K562 (cell line): ENCODE data around the gene LTB4R2.

ENCODE experiments used
- CHAMP1 ChIP-seq: fragments of 450-650 bp; IDR thresholded peaks from 2 replicates; pipeline ENCODE4 v1.6.1; 2016; ENCODE audit warnings: mild to moderate bottlenecking
- HDAC3 ChIP-seq: fragments of 450-650 bp; IDR thresholded peaks from 2 replicates; pipeline ENCODE4 v1.6.1; 2018; ENCODE audit warnings: borderline replicate concordance, mild to moderate bottlenecking, moderate library complexity; ENCODE audit not compliant: partially characterized antibody
- NFE2L1 ChIP-seq: fragments of 450-650 bp; IDR thresholded peaks from 2 replicates; pipeline ENCODE4 v1.6.1; 2016; ENCODE audit warnings: missing genetic modification characterization, low read depth, mild to moderate bottlenecking, missing compliant biosample characterization, moderate library complexity, borderline replicate concordance
- NONO ChIP-seq, 2 experiments: fragments of 200-400 bp in 1 of 2; fragments of 450-650 bp in 1 of 2; formaldehyde crosslinking in 1 of 2; IDR thresholded peaks; 2 replicates each; pipeline ENCODE4 v1.6.1; 2017; ENCODE audit warnings: low read depth in 2 of 2, mild to moderate bottlenecking in 2 of 2, moderate library complexity in 2 of 2, low read length in 1 of 2
- POLR2AphosphoS5 ChIP-seq: IDR thresholded peaks from 2 replicates; pipeline ENCODE4 v1.6.1; 2011; ENCODE audit warnings: mild to moderate bottlenecking, low read depth, low read length, moderate library complexity; ENCODE audit not compliant: control insufficient read depth, insufficient read depth
- RBM15 ChIP-seq: fragments of 200-400 bp; formaldehyde crosslinking; IDR thresholded peaks from 2 replicates; pipeline ENCODE4 v1.6.1; 2018; ENCODE audit warnings: mild to moderate bottlenecking, low read length, moderate library complexity; ENCODE audit not compliant: insufficient read depth
- SMAD3 ChIP-seq: fragments of 450-650 bp; formaldehyde crosslinking; conservative IDR thresholded peaks from 2 replicates; pipeline ENCODE4 v1.4.0; 2020; ENCODE audit warnings: mild to moderate bottlenecking
- ZNF561 ChIP-seq: fragments of 450-650 bp; formaldehyde crosslinking; conservative IDR thresholded peaks from 2 replicates; pipeline ENCODE4 v1.4.0; 2020; ENCODE audit warnings: mild to moderate bottlenecking, moderate library complexity
- TF ChIP-seq, protein P1 (sequence below): fragments of 250-450 bp; sonication (Bioruptor Pico); IDR thresholded peaks from 2 replicates; pipeline ENCODE4 v1.8.0; 2022; ENCODE audit warnings: inconsistent platforms, mild to moderate bottlenecking, moderate library complexity, borderline replicate concordance
- TF ChIP-seq, protein P2 (sequence below): fragments of 450-650 bp; IDR thresholded peaks from 2 replicates; pipeline ENCODE4 v1.6.1; 2016; ENCODE audit warnings: low read depth

- TF ChIP-seq NONO (IDR thresholded peaks at IDR 0.05; ENCODE audit: low read depth in 2 of 2, low read length in 1 of 2): no peak
- no peak for TF ChIP-seq ZNF561 (CRISPR knock-in tag)
- TF ChIP-seq POLR2AphosphoS5: no peak
- no peak for TF ChIP-seq SMAD3
- TF ChIP-seq RBM15: no peak
- TF ChIP-seq, protein P1, sequence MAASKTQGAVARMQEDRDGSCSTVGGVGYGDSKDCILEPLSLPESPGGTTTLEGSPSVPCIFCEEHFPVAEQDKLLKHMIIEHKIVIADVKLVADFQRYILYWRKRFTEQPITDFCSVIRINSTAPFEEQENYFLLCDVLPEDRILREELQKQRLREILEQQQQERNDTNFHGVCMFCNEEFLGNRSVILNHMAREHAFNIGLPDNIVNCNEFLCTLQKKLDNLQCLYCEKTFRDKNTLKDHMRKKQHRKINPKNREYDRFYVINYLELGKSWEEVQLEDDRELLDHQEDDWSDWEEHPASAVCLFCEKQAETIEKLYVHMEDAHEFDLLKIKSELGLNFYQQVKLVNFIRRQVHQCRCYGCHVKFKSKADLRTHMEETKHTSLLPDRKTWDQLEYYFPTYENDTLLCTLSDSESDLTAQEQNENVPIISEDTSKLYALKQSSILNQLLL (CRISPR knock-in tag): no peak
- TF ChIP-seq NFE2L1 (tag): no peak
- no peak for TF ChIP-seq CHAMP1
- TF ChIP-seq, protein P2, sequence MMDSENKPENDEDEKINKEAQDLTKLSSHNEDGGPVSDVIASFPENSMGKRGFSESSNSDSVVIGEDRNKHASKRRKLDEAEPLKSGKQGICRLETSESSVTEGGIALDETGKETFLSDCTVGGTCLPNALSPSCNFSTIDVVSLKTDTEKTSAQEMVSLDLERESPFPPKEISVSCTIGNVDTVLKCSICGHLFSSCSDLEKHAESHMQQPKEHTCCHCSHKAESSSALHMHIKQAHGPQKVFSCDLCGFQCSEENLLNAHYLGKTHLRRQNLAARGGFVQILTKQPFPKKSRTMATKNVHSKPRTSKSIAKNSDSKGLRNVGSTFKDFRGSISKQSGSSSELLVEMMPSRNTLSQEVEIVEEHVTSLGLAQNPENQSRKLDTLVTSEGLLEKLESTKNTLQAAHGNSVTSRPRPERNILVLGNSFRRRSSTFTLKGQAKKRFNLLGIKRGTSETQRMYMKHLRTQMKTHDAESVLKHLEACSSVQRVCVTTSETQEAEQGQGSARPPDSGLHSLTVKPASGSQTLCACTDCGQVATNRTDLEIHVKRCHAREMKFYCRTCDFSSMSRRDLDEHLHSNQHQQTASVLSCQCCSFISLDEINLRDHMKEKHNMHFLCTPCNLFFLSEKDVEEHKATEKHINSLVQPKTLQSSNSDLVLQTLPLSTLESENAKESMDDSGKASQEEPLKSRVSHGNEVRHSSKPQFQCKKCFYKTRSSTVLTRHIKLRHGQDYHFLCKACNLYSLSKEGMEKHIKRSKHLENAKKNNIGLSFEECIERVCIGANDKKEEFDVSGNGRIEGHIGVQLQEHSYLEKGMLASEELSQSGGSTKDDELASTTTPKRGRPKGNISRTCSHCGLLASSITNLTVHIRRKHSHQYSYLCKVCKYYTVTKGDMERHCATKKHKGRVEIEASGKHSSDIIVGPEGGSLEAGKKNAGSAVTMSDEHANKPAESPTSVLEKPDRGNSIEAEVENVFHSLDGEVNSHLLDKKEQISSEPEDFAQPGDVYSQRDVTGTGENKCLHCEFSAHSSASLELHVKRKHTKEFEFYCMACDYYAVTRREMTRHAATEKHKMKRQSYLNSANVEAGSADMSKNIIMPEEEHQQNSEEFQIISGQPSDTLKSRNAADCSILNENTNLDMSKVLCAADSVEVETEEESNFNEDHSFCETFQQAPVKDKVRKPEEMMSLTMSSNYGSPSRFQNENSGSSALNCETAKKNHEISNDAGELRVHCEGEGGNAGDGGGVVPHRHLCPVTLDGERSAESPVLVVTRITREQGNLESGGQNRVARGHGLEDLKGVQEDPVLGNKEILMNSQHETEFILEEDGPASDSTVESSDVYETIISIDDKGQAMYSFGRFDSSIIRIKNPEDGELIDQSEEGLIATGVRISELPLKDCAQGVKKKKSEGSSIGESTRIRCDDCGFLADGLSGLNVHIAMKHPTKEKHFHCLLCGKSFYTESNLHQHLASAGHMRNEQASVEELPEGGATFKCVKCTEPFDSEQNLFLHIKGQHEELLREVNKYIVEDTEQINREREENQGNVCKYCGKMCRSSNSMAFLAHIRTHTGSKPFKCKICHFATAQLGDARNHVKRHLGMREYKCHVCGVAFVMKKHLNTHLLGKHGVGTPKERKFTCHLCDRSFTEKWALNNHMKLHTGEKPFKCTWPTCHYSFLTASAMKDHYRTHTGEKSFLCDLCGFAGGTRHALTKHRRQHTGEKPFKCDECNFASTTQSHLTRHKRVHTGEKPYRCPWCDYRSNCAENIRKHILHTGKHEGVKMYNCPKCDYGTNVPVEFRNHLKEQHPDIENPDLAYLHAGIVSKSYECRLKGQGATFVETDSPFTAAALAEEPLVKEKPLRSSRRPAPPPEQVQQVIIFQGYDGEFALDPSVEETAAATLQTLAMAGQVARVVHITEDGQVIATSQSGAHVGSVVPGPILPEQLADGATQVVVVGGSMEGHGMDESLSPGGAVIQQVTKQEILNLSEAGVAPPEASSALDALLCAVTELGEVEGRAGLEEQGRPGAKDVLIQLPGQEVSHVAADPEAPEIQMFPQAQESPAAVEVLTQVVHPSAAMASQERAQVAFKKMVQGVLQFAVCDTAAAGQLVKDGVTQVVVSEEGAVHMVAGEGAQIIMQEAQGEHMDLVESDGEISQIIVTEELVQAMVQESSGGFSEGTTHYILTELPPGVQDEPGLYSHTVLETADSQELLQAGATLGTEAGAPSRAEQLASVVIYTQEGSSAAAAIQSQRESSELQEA: no peak
- TF ChIP-seq HDAC3: no peak
These were observed 49.2 kb upstream of the LTB4R2 start for GRCh38 chr14:24260780-24261157.
